GM12873 (cell line): ENCODE measurements around the gene CACNA1A.

Experiments used
- CTCF ChIP-seq: IDR thresholded peaks from 2 replicates; pipeline ENCODE4 v1.5.1; 2012; ENCODE audit warnings: low read depth, mild to moderate bottlenecking, moderate library complexity, low read length, control low read depth; ENCODE audit not compliant: insufficient read depth; ENCODE audit errors: missing control alignments

CACNA1A gene

DNA sequence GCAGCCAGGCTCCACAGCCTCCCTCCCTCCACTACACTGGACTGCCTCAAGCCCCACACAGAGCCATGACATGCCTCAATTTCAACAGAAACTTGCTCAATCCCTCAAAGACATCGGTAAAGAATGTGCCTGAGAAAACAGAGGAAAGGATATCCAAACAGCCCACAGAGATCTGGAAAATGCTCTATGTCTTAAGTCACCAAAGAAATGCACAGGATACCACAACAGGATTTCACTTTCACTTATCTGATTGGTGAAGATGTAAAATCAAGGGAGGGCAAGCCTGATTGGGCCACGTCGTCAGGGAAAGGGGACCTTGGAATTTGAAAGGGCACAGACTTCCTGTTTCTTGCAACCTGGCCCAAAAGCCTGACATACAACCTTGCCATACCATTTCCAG, 14.2 kb downstream of the CACNA1A start:
- no peak for TF ChIP-seq CTCF

GRCh38 chr19:13487985-13488384, 18.3 kb downstream of the CACNA1A start:
- no peak for TF ChIP-seq CTCF

DNA sequence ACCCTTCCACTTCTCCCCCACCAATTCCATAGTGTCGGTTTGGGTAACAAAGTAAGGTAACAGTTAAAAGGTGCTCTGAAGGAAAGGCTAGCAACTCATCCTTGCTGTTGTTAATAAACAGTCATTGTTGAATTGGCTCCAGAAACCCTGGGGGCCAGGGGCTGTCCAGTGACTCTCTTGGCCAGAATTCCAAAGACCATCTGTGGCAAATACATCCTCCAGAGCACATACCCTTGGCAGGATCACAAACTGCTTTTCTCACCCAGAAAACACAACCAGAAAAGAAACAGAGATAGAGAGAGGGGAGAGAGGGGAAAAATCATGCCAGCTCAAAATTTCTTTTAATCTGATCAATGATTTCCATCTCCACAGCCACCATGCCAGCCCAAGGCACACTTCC, 22.1 kb downstream of the CACNA1A start:
- TF ChIP-seq CTCF: no peak

- no peak for TF ChIP-seq CTCF
Observed at GRCh38 chr19:13483215-13483614, 23.1 kb downstream of the CACNA1A start.

DNA sequence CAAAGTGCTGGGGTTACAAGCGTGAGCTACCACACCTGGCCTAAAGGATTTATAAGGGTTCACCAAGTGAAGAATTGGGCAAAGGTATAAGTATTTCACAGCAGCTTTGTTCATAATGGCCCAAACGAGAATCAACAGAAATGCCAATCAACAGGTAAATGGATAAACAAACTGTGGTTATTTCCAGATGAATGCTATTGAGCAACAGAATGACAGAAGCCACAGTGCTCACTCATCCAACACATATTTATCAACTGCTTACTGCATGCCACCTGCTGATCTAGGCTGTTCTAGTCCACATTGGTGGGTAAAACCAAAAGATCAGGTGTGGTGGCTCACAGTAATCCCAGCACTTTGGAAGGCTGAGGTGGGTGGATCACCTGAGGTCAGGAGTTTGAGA, 27.7 kb downstream of the CACNA1A start:
- no peak for TF ChIP-seq CTCF

- TF ChIP-seq CTCF: no peak
Observed at GRCh38 chr19:13476071-13476470, 30.2 kb downstream of the CACNA1A start.

- TF ChIP-seq CTCF: no peak
Observed at GRCh38 chr19:13475044-13475443, 31.2 kb downstream of the CACNA1A start.
